ENCODE results near the gene FAM222A. TPM values are rescaled to one million over a fixed set of nuclear protein-coding genes. Genes with fewer than 3 reads are reported as not detected.

The FAM222A gene
- polyA plus RNA-seq, 2 of the 4 experiments (the other 2 are of a cell fraction): 0.98 to 3.2 TPM

GRCh38 chr12:109673884-109674283, 39.7 kb upstream of the FAM222A start:
- 56% methylated on average over 2 of the region's 2 CpGs for WGBS (ENCODE audit: missing lambda C conversion rate)
- H3K9me3 ChIP-seq: 0 out of 3 replicates have a peak, but pooled peaks cover 6% of the 10 kb centered on the region
- no peak overlapping the region for H3K27ac ChIP-seq
- TF ChIP-seq EHF (CRISPR knock-in tag; IDR thresholded peaks at IDR 0.05): no peak
- ATAC-seq (no peak), FAIRE-seq (no peak), DNase-seq (ENCODE audit: low read depth in 1 of 2, low spot score in 1 of 2) (no peak)
- ChIA-PET CTCF (no interaction called here), POLR2A (no interaction called here)
- H3K4me3 ChIP-seq: no peak overlapping the region
- H3K4me2 ChIP-seq: no peak overlapping the region
- no peaks in the 10 kb centered on the region for H3K4me1 ChIP-seq

GRCh38 chr12:109675411-109675810, 38.2 kb upstream of the FAM222A start:
- Histone ChIP-seq H3K4me3 (no peak overlapping the region), H3K9me3 (0 out of 3 replicates have a peak, but pooled peaks cover 6% of the 10 kb centered on the region), H3K4me1 (no peaks in the 10 kb centered on the region), H3K27ac (no peak overlapping the region), H3K4me2 (no peak overlapping the region)
- WGBS (ENCODE audit: missing lambda C conversion rate): 34% methylated on average over 6 of the region's 6 CpGs
- TF ChIP-seq RCOR1 (IDR thresholded peaks at IDR 0.05; ENCODE audit: low read depth, low read length) (no peak), PBX3 (IDR thresholded peaks at IDR 0.05) (no peak), BHLHE40 (IDR thresholded peaks at IDR 0.05; ENCODE audit: low read depth, low read length) (no peak), RAD21 (conservative IDR thresholded peaks at IDR 0.05 in 1 of 2, IDR thresholded peaks at IDR 0.05 in 1 of 2) (no peak), CTCF (IDR thresholded peaks at IDR 0.05) (no peak), CBX8 (IDR thresholded peaks at IDR 0.05) (no peak), SMC3 (IDR thresholded peaks at IDR 0.05) (no peak), HEYL (CRISPR knock-in tag; IDR thresholded peaks at IDR 0.05) (no peak), TFCP2L1 (CRISPR knock-in tag; IDR thresholded peaks at IDR 0.05) (no peak), E2F6 (IDR thresholded peaks at IDR 0.05; ENCODE audit: borderline replicate concordance, low read depth) (no peak), MAX (IDR thresholded peaks at IDR 0.05) (no peak), POLR2AphosphoS2 (conservative IDR thresholded peaks at IDR 0.05; ENCODE audit: low read length) (no peak), TP53 (CRISPR knock-in tag; IDR thresholded peaks at IDR 0.05) (no peak)
- ChIA-PET CTCF (no interaction called here), POLR2A (no interaction called here)
- FAIRE-seq: no peak
- no peak for DNase-seq (ENCODE audit: low read depth in 1 of 2, low spot score in 1 of 2)
- no peak for ATAC-seq

GRCh38 chr12:109677279-109677691, 36.3 kb upstream of the FAM222A start:
- ChIA-PET POLR2A (no interaction called here), CTCF (interaction anchor here (0.9 kb wide), 1 partner anchor 14 kb away, joined by 3 read pairs; no protein-coding TSS in a partner anchor)
- DNase-seq (ENCODE audit: low read depth in 1 of 2, low spot score in 1 of 2) (no peak), ATAC-seq (no peak), FAIRE-seq (no peak)
- no peaks in the 10 kb centered on the region for H3K4me1 ChIP-seq
- 0 out of 3 replicates have a peak, but pooled peaks cover 4% of the 10 kb centered on the region for H3K9me3 ChIP-seq
- no peak for TF ChIP-seq EHF (CRISPR knock-in tag; IDR thresholded peaks at IDR 0.05)
- TF ChIP-seq PHF8 (IDR thresholded peaks at IDR 0.05; ENCODE audit: borderline replicate concordance, low read depth): no peak
- TF ChIP-seq HDAC2 (IDR thresholded peaks at IDR 0.05): no peak
- no peak for TF ChIP-seq ZC3H11A (IDR thresholded peaks at IDR 0.05)
- no peak for TF ChIP-seq FOSL2 (IDR thresholded peaks at IDR 0.05)
- TF ChIP-seq FOSL2 (CRISPR knock-in tag; IDR thresholded peaks at IDR 0.05): no peak
- no peak for TF ChIP-seq CBX2 (IDR thresholded peaks at IDR 0.05; ENCODE audit: borderline replicate concordance, low read depth)
- no peak for TF ChIP-seq HMGXB4 (CRISPR knock-in tag; IDR thresholded peaks at IDR 0.05; ENCODE audit: borderline replicate concordance)
- no peak for TF ChIP-seq USF2 (IDR thresholded peaks at IDR 0.05)
- TF ChIP-seq CHD2 (IDR thresholded peaks at IDR 0.05; ENCODE audit: low read length, partially characterized antibody): no peak
- no peak for TF ChIP-seq E2F6 (IDR thresholded peaks at IDR 0.05; ENCODE audit: borderline replicate concordance, low read depth)
- no peak for TF ChIP-seq CBX8 (IDR thresholded peaks at IDR 0.05)
- no peak for TF ChIP-seq SMC3 (IDR thresholded peaks at IDR 0.05)
- no peak overlapping the region for H3K4me2 ChIP-seq
- no peak overlapping the region for H3K4me3 ChIP-seq
- 73% methylated on average over 12 of the region's 12 CpGs for WGBS (ENCODE audit: missing lambda C conversion rate)
- no peak overlapping the region for H3K27ac ChIP-seq

Data from A549 (cell line).